ENCODE data around the gene UBE2E1.

The UBE2E1 gene

DNA sequence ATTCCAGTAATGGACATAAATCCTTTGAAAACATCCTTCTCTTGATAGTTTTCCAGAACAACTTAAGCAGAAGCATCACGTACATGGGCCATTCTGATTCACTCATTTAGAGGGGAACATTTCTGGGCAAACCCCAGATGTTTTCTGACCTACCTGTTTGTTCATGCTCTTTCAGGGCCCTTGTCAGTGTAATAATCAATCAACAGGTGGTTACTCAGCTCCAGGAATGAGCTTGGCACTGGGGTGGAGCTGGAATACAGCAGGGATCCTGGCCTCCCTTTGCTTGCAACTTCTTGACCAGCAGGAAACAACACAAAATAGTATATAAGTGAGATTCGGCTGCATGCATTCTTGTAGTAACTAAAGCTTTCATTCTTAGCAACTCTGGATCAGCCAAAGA, 9.2 kb upstream of the UBE2E1 start:
- DNase-seq, result no peak

GRCh38 chr3:23797491-23797890, 8.3 kb upstream of the UBE2E1 start:
- DNase-seq, result no peak

DNA sequence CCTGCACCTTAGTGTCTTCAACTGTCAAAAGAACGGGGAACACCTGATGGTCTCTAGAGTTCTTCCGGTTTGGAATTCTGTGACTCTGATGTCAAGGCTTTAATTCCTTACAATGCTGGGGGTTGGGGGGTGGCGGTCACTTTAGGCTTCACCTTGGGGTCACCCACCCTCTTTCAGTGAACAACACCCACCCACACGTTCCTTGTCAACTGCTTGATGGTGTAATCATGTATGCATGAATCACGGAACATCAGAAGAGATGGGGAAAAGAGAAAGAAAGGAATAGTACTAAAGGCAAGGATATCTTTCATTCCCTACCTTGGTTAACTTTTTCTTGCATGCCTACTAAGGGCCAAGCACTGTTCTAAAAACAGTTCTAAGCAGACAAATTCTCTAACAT, 7.3 kb upstream of the UBE2E1 start:
- no peak for DNase-seq

DNA sequence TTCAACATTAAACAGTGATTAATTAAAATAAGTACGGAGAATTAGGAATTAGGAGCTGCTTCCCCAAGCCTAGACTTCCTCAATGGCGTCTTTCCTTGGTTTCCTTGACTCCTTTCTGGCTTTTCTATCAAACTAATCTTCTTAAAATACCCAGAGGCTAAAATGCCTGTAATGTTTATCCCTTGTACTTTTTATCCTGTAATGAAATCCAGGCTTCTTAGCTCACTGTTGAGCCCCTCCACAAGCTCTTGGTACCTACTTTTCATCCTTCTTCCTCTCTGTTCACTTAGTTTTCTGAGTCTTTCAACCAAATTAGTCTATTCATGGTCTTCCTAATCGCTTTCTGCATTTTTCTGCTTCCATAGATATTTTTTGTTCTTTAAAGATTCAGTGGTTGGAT, 6.9 kb upstream of the UBE2E1 start:
- DNase-seq, result no peak

DNA sequence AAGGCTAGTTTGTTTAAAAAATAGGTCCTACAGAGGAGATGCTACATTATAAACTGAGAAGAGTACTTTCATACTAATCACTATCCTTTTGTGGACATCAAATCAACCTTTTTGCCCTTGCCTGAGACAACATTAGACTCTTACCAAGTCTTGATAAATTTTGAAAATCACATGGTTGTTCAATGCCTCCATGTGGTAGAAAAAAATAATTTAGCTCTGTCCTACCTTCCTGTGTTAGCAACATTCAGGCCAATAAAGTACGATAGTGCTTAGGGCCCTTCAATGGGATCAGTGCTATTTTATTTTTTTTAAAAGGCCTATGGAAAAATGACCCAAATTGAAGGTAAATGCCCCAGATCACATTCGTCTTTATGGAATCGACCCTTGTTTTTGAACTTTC, 5.0 kb upstream of the UBE2E1 start:
- no peak for DNase-seq

DNA sequence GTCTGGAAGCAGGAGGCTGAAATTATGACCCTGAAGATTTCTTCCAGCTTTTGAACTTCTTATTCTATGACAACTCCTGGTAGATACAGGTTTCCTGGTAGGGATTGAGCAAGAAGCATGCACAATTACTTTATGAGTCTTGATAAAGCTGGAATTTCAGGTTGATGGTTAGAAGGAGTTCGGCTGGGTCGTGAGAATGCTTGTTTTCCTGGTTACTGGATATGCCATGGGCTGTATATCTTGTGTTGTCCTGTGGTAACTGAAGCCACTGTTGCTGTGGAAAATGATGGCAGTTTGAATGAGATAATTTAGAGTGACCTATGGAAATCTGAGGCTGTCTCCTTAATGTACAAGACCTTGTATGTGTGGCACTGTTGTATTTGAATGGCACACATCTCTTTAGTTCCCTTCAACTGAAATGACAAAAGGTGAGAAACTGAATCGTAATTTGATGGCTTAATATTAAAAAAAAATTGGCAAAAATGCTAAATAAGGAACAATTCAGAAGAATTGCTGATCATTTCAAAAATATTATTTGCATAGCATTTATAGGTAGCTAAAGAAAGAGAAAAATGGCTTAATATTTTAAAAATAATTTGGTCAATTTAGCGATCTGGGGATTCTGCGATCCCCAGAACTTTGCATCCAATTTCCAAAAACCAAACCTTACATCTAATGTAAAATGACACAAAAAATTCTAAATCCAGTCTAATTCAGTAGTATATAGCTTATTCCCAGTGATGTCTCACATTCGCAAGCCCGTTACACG, 1.1 kb upstream of the UBE2E1 start:
- no peak for DNase-seq

DNA sequence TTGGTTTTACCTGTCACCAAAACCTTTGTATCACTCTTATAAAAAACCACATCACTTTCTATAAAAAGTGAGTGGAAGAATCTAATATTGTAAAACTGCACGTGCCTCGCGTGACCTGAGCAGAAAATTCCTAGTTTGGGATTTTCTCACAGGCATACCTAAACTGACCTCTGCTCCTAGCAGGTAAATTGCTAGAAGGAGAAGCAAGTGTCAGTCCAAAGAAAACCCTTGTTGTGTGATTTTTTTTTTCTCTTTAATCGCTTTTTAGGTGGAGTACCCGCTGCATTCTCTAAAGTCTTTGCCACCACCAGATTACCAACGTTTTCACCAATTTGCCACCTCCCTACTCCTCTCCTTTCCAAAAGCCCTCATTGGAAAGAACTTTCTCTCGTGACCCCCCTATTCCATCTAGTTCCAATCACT, 534 bp upstream of the UBE2E1 start:
- no peak for DNase-seq

DNA sequence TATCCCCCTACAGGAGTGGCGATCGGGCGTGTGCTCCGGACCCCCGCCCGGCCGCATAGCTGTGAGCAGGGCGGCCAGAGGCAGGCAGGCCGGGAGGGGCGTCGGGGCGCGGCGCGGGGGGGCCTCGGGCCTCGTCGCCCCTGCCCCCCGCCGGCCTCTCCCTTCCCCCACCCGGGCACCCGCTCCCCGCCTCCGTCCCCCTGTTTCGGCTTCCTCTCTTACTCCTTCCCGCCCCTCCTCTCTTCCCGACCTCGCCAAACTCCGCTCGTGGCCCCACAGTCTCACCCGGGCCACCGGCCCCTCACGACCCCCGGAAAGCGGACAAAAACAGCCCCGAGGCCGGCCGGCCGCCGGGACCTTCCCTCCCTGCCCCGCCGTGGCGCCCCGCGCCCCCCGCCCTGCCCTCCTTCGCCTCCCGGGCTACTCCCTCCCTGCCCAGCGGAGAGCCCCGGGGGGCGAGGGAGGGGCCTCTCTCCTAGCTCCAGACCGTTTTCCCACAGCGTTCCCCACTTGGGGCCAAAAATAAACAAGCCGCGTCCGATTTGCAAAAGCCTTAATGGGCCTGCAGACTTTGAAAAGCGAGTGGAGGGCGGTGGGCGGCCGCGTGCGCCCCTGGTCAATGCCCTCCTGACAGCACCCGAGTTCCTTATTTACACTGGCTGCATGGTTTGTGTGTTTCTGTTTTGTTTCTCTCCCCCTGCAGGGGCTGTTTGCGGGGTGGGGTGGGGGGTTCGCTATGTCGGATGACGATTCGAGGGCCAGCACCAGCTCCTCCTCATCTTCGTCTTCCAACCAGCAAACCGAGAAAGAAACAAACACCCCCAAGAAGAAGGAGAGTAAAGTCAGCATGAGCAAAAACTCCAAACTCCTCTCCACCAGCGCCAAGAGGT, 1.0 kb downstream of the UBE2E1 start:
- peak; percentile 63 for DNase-seq

DNA sequence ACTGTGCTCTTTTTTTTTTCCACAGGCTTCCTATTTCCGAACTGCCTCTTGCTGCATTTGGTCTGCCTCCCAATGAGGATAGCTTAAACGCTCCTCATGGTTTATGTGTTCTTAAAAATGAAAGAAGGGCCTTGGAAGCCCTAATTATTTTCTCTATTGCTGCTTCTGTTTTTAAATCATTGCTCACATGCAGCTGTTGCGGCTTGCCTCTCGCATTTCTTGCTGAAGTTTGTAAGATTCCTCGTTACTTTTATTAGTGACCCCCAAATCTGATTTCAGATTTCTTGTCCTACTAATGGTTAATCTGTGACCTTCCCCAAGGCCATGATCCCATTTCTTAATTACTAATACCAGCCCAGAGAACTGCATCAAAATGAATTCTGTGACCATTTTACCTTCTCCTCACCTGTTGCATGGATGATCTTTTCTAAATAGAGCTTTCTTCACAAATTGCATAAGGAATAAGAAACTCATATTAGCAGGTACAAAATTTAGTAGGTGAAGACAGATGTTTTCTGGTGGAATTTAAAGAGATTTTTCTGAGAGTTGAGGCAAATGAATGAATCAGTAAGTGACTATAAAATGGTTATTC, 1.8 kb downstream of the UBE2E1 start:
- no peak for DNase-seq

DNA sequence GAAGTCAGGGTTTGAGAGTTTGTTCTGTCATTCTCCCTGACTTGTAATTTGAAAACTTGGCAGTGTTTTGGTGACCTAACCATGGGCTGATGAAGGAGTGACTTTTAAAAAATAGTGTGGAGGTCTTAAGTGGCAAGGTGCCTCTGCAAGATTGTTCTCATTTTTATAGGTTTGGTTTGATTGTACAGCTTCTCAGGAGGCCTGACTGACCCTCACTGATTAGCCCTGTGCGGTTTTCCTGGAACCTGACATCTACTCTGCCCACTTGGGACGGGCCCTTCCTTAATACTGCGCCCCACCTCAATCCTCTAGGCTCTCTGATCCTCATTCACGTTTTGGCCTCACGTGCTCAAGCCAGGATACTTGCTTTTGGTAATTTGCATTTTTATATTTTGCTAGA, 2.8 kb downstream of the UBE2E1 start:
- no peak for DNase-seq

DNA sequence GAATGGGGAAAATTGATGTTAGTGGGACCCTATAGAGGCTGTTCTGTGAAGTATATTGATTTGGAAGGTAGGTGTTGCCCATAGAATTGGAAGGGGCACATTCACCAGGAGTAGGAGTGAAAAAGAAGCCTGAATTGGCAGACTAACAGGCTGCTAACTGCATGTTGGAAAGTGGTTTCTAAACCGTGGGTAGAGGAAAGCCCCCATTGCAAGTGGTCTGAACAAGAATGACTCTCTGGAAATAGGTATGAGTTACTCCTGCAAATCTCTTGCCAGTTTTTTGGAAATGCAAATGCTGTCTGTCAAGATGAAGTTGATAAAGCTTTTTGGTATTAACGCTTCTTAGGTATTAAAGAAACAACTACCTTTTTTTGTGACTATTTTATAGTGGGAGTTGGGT, 3.5 kb downstream of the UBE2E1 start:
- no peak for DNase-seq

GRCh38 chr3:23809840-23810342, 4.1 kb downstream of the UBE2E1 start:
- no peak for DNase-seq

GRCh38 chr3:23810343-23811184, 4.8 kb downstream of the UBE2E1 start:
- DNase-seq, result peak; percentile 78

GRCh38 chr3:23811185-23811527, 5.4 kb downstream of the UBE2E1 start:
- DNase-seq, result no peak

DNA sequence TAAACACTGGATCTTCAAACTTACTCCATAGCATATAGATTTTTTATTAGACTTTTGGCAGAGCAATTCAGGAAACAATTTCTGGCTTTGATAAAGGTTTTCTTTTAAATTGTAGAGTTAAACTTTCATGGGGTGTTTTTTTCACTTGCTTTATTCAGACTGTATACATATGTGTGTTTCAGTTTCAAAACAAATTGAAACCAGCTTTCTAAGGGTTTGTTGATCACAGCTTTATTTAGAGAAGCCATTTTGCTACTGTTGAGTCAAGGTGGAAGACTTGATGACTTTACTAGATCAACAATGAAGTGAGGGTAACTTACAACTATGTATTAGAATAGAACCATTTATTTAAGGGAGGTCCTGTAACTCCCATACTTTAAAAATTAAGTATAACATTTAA, 6.2 kb downstream of the UBE2E1 start:
- no peak for DNase-seq

- DNase-seq, result no peak
Measured at GRCh38 chr3:23815879-23816278, 10.1 kb downstream of the UBE2E1 start.

GRCh38 chr3:23816721-23817120, 11.0 kb downstream of the UBE2E1 start:
- no peak for DNase-seq

GRCh38 chr3:23817508-23818223, 11.9 kb downstream of the UBE2E1 start:
- DNase-seq, result no peak

DNA sequence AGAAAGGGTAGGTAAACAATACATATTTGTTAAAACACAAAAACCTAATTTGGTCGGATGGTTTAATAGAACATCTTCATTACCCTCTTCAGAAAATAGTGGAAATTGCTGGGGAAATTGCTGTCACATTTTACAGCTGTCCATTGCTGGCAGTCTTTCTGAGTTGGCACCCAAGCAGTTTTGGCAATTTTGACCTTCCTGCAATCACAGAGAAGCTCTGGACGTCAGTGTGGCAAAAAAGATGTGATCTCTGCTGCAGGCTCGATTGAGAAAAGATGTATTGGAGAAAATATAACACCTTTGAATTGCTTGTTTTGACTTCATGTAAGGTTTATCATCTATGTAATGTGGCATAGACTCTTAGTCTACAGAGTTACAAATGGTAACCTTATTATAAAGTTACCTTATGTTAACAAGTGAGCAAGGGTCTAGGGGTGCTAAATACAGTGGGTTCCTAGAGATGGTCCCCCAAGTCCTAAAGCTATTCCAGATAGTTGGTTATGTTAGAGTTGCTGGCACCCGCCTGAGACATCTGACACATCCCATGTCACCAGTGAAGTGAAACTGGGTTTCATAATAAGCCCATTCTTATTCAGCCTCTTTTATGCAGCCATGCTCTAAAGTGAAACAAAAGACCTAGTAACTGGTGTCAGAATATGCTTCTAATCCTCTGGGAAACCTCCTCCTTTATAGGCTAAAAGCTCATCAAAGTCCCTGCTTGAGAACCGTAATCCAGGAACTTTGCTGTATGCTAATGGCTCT, 14.0 kb downstream of the UBE2E1 start:
- DNase-seq, result no peak

GRCh38 chr3:23820888-23821287, 15.1 kb downstream of the UBE2E1 start:
- no peak for DNase-seq

GRCh38 chr3:23821858-23822257, 16.1 kb downstream of the UBE2E1 start:
- DNase-seq, result no peak
